ENCODE results near the gene EIF4EBP2. TPM values are rescaled to one million over a fixed set of nuclear protein-coding genes. Genes with fewer than 3 reads are reported as not detected.

EIF4EBP2 gene
- total RNA-seq, 2 donors from 2014 or later, result 9.2 to 24.3 TPM

GRCh38 chr10:70410608-70411007, 6.7 kb downstream of the EIF4EBP2 start:
- Mint-ChIP-seq H3K9me3 (no peaks in the 10 kb centered on the region), H3K27ac (no peak overlapping the region), H3K36me3 (peaks cover 15 to 27% of the 10 kb centered on the region in 2 donors)
- ATAC-seq (no peak), DNase-seq (ENCODE audit: low spot score in 2 of 2) (no peak)

GRCh38 chr10:70412356-70412755, 8.4 kb downstream of the EIF4EBP2 start:
- Mint-ChIP-seq H3K36me3 (peaks cover 15 to 27% of the 10 kb centered on the region in 2 donors), H3K9me3 (no peaks in the 10 kb centered on the region), H3K27ac (no peak overlapping the region)
- ATAC-seq (no peak), DNase-seq (ENCODE audit: low spot score in 2 of 2) (no peak)

GRCh38 chr10:70417568-70417967, 13.6 kb downstream of the EIF4EBP2 start:
- Mint-ChIP-seq H3K36me3 (peaks cover 0 to 14% of the 10 kb centered on the region in 2 donors), H3K27ac (peak overlapping the region; percentile 73 to 85), H3K9me3 (no peaks in the 10 kb centered on the region)
- DNase-seq (ENCODE audit: low spot score in 2 of 2) (no peak), ATAC-seq (peak; percentile 76 to 91)

- H3K9me3 Mint-ChIP-seq, result no peaks in the 10 kb centered on the region
- H3K36me3 Mint-ChIP-seq, result peaks cover 6 to 14% of the 10 kb centered on the region in 2 donors
- DNase-seq (ENCODE audit: low spot score in 2 of 2), result peak in 1 of 2 donors; percentile 34
- peak overlapping the region; percentile 73 to 75 for H3K27ac Mint-ChIP-seq
- ATAC-seq, result peak; percentile 68 to 77
Observed at GRCh38 chr10:70418229-70418628, 14.3 kb downstream of the EIF4EBP2 start.

- DNase-seq (ENCODE audit: low spot score in 2 of 2) (no peak), ATAC-seq (no peak)
- Mint-ChIP-seq H3K36me3 (peaks cover 8 to 11% of the 10 kb centered on the region in 2 donors), H3K27ac (no peak overlapping the region), H3K9me3 (no peaks in the 10 kb centered on the region)
Observed at GRCh38 chr10:70418713-70419112, 14.8 kb downstream of the EIF4EBP2 start.

GRCh38 chr10:70424320-70424719, 20.4 kb downstream of the EIF4EBP2 start:
- no peak for DNase-seq (ENCODE audit: low spot score in 2 of 2)
- no peak overlapping the region for H3K27ac Mint-ChIP-seq
- no peaks in the 10 kb centered on the region for H3K9me3 Mint-ChIP-seq
- no peak for ATAC-seq
- H3K36me3 Mint-ChIP-seq, result peaks cover 0 to 8% of the 10 kb centered on the region in 2 donors

- no peaks in the 10 kb centered on the region for H3K9me3 Mint-ChIP-seq
- no peak overlapping the region for H3K27ac Mint-ChIP-seq
- H3K36me3 Mint-ChIP-seq, result peaks cover 0 to 8% of the 10 kb centered on the region in 2 donors
- ATAC-seq, result no peak
- DNase-seq (ENCODE audit: low spot score in 2 of 2), result no peak
Observed at GRCh38 chr10:70425096-70425495, 21.2 kb downstream of the EIF4EBP2 start.

GRCh38 chr10:70426823-70427222, 22.9 kb downstream of the EIF4EBP2 start:
- ATAC-seq (no peak), DNase-seq (ENCODE audit: low spot score in 2 of 2) (no peak)
- Mint-ChIP-seq H3K27ac (no peak overlapping the region), H3K36me3 (peaks cover 0 to 8% of the 10 kb centered on the region in 2 donors), H3K9me3 (no peaks in the 10 kb centered on the region)

- ATAC-seq (no peak), DNase-seq (ENCODE audit: low spot score in 2 of 2) (no peak)
- H3K27ac Mint-ChIP-seq, result no peak overlapping the region
- no peaks in the 10 kb centered on the region for H3K36me3 Mint-ChIP-seq
- H3K9me3 Mint-ChIP-seq, result no peaks in the 10 kb centered on the region
Observed at GRCh38 chr10:70430493-70431445, 26.8 kb downstream of the EIF4EBP2 start.

- ATAC-seq, result no peak
- Mint-ChIP-seq H3K27ac (peak overlapping the region in 1 of 2 donors; percentile 42), H3K9me3 (no peaks in the 10 kb centered on the region), H3K36me3 (no peaks in the 10 kb centered on the region)
- DNase-seq (ENCODE audit: low spot score in 2 of 2), result no peak
Observed at GRCh38 chr10:70432101-70432500, 28.2 kb downstream of the EIF4EBP2 start.

GRCh38 chr10:70432561-70433263, 28.8 kb downstream of the EIF4EBP2 start:
- ATAC-seq (no peak), DNase-seq (ENCODE audit: low spot score in 2 of 2) (no peak)
- Mint-ChIP-seq H3K9me3 (no peaks in the 10 kb centered on the region), H3K36me3 (no peaks in the 10 kb centered on the region), H3K27ac (no peak overlapping the region)

- Mint-ChIP-seq H3K9me3 (no peaks in the 10 kb centered on the region), H3K36me3 (no peaks in the 10 kb centered on the region), H3K27ac (no peak overlapping the region)
- no peak for ATAC-seq
- DNase-seq (ENCODE audit: low spot score in 2 of 2), result no peak
Observed at GRCh38 chr10:70433581-70434280, 29.8 kb downstream of the EIF4EBP2 start.

- no peaks in the 10 kb centered on the region for H3K36me3 Mint-ChIP-seq
- H3K9me3 Mint-ChIP-seq, result no peaks in the 10 kb centered on the region
- no peak for ATAC-seq
- no peak overlapping the region for H3K27ac Mint-ChIP-seq
- no peak for DNase-seq (ENCODE audit: low spot score in 2 of 2)
Observed at GRCh38 chr10:70435241-70436085, 31.5 kb downstream of the EIF4EBP2 start.

- ATAC-seq, result no peak
Observed at GRCh38 chr10:70437721-70438120, 33.8 kb downstream of the EIF4EBP2 start.

GRCh38 chr10:70440296-70441160, 36.6 kb downstream of the EIF4EBP2 start:
- no peaks in the 10 kb centered on the region for H3K9me3 Mint-ChIP-seq
- ATAC-seq, result peak in 1 of 2 donors; percentile 63
- peak in 1 of 2 donors; percentile 18 for DNase-seq (ENCODE audit: low spot score in 2 of 2)
- H3K36me3 Mint-ChIP-seq, result peaks cover 6 to 10% of the 10 kb centered on the region in 2 donors
- no peak overlapping the region for H3K27ac Mint-ChIP-seq

More at GRCh38 chr10:70437721-70438120, 33.8 kb downstream of the EIF4EBP2 start:
- Mint-ChIP-seq H3K36me3 (peaks cover 6 to 9% of the 10 kb centered on the region in 2 donors), H3K9me3 (no peaks in the 10 kb centered on the region), H3K27ac (no peak overlapping the region)
- DNase-seq (ENCODE audit: low spot score in 2 of 2), result no peak
